Caco-2 (cell line): ENCODE data around the gene LHFPL3. TPM values are rescaled to one million over a fixed set of nuclear protein-coding genes. Genes with fewer than 3 reads are reported as not detected.

Source experiments
- BruUV-seq: library from RNA; stranded (reverse); fragments of 400-500 nt; replicated peaks from 2 replicates; lab custom pipeline; 2021; lab: Mats Ljungman, UMichigan
- CTCF ChIA-PET: fragments of 300-600 bp; sonication (Branson Sonifier 250); formaldehyde crosslinking; loops from one replicate; lab custom pipeline; 2022; ENCODE audit warnings: antibody characterized with exemption; lab: Charles Lee
- POLR2A ChIA-PET: fragments of 300-600 bp; sonication (Branson Sonifier 250); formaldehyde crosslinking; loops from one replicate; lab custom pipeline; 2022; ENCODE audit warnings: antibody characterized with exemption; lab: Charles Lee
- DNase-seq, 2 experiments: peaks; one replicate each; pipeline versions ENCODE4 v3.0.0 to v3.0.0-alpha.2; 2020 to 2022
- H3K27me3 ChIP-seq: replicated peaks from 2 replicates; pipeline ENCODE4 v1.6.0; 2011; ENCODE audit warnings: low read length; ENCODE audit not compliant: control insufficient read depth, insufficient read depth
- H3K36me3 ChIP-seq: 2 replicates; pipeline ENCODE4 v1.5.1; 2011; ENCODE audit warnings: low read length; ENCODE audit not compliant: control insufficient read depth, insufficient read depth
- H3K4me1 ChIP-seq: fragments of 250-450 bp; sonication (Bioruptor Pico); 2 replicates; pipeline ENCODE4 v1.5.1; 2020; ENCODE audit warnings: mild to moderate bottlenecking
- H3K4me3 ChIP-seq: 2 replicates; pipeline ENCODE4 v1.5.1; 2011; ENCODE audit warnings: low read depth, mild to moderate bottlenecking, control low read depth, low read length
- H3K9me3 ChIP-seq: fragments of 250-450 bp; sonication (Bioruptor Pico); 2 replicates; pipeline ENCODE4 v1.5.1; 2020; ENCODE audit warnings: mild to moderate bottlenecking, moderate library complexity
- H3K27ac Mint-ChIP-seq: one replicate; pipeline ENCODE4 v1.8.0; 2022; ENCODE audit warnings: mixed read lengths; ENCODE audit not compliant: unreplicated experiment
- H3K27me3 Mint-ChIP-seq: one replicate; pipeline ENCODE4 v1.8.0; 2022; ENCODE audit warnings: mixed read lengths; ENCODE audit not compliant: insufficient read depth, unreplicated experiment
- H3K36me3 Mint-ChIP-seq: one replicate; pipeline ENCODE4 v1.8.0; 2022; ENCODE audit warnings: mild to moderate bottlenecking, mixed read lengths; ENCODE audit not compliant: insufficient read depth, unreplicated experiment
- H3K4me1 Mint-ChIP-seq: one replicate; pipeline ENCODE4 v1.8.0; 2022; ENCODE audit warnings: low read depth, mixed read lengths; ENCODE audit not compliant: unreplicated experiment
- H3K4me3 Mint-ChIP-seq: one replicate; pipeline ENCODE4 v1.8.0; 2022; ENCODE audit warnings: mild to moderate bottlenecking, moderate library complexity, mixed read lengths; ENCODE audit not compliant: unreplicated experiment
- H3K9me3 Mint-ChIP-seq: one replicate; pipeline ENCODE4 v1.8.0; 2022; ENCODE audit warnings: mixed read lengths; ENCODE audit not compliant: unreplicated experiment
- intact Hi-C: fragments of 100-400 bp; cut with micrococcal nuclease; formaldehyde crosslinking; loops from one replicate; pipeline ENCODE4 v1.10.0; 2022; ENCODE audit not compliant: unreplicated experiment
- total RNA-seq: library from RNA; stranded (reverse); gene quantifications from 2 replicates; pipeline ENCODE4 v1.2.3, GENCODE V29; 2022
- TF ChIP-seq, protein P1 (sequence below), 2 experiments: fragments of 200-600 bp in 1 of 2; IDR thresholded peaks; 1 replicate in 1 of 2; 2 replicates in 1 of 2; pipeline versions ENCODE4 v1.5.1 to v1.8.0; 2011 to 2022; ENCODE audit warnings: antibody characterized with exemption in 1 of 2, control low read depth in 1 of 2, inconsistent platforms in 1 of 2, low read depth in 1 of 2, low read length in 1 of 2, mild to moderate bottlenecking in 1 of 2, moderate library complexity in 1 of 2; ENCODE audit not compliant: insufficient read depth in 1 of 2, severe bottlenecking in 1 of 2, unreplicated experiment in 1 of 2

Gene LHFPL3
- total RNA-seq, 1 experiment from 2014 or later: not detected

- H3K27me3 Mint-ChIP-seq: peaks cover 4% of the 10 kb centered on the region
- H3K4me1 Mint-ChIP-seq: peaks cover 6% of the 10 kb centered on the region
- no peaks in the 10 kb centered on the region for H3K9me3 Mint-ChIP-seq
- Histone ChIP-seq H3K4me3 (no peak overlapping the region), H3K9me3 (no peaks in the 10 kb centered on the region), H3K4me1 (peaks cover 6% of the 10 kb centered on the region; the same call in 1 of the 2 replicates), H3K27me3 (no peaks in the 10 kb centered on the region), H3K36me3 (no peaks in the 10 kb centered on the region)
- DNase-seq: no peak
- no peak overlapping the region for H3K27ac Mint-ChIP-seq
- no peaks in the 10 kb centered on the region for H3K36me3 Mint-ChIP-seq
- ChIA-PET CTCF (no interaction called here), POLR2A (no interaction called here)
- TF ChIP-seq, protein P1, sequence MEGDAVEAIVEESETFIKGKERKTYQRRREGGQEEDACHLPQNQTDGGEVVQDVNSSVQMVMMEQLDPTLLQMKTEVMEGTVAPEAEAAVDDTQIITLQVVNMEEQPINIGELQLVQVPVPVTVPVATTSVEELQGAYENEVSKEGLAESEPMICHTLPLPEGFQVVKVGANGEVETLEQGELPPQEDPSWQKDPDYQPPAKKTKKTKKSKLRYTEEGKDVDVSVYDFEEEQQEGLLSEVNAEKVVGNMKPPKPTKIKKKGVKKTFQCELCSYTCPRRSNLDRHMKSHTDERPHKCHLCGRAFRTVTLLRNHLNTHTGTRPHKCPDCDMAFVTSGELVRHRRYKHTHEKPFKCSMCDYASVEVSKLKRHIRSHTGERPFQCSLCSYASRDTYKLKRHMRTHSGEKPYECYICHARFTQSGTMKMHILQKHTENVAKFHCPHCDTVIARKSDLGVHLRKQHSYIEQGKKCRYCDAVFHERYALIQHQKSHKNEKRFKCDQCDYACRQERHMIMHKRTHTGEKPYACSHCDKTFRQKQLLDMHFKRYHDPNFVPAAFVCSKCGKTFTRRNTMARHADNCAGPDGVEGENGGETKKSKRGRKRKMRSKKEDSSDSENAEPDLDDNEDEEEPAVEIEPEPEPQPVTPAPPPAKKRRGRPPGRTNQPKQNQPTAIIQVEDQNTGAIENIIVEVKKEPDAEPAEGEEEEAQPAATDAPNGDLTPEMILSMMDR (IDR thresholded peaks at IDR 0.05; ENCODE audit: insufficient read depth in 1 of 2, low read depth in 1 of 2, low read length in 1 of 2, severe bottlenecking in 1 of 2, unreplicated experiment in 1 of 2): no peak
- intact Hi-C loops: no loop called here
- H3K4me3 Mint-ChIP-seq: no peak overlapping the region
- BruUV-seq: no TSS peak
Observed at GRCh38 chr7:104482362-104483037, 154.1 kb downstream of the LHFPL3 start.

DNA sequence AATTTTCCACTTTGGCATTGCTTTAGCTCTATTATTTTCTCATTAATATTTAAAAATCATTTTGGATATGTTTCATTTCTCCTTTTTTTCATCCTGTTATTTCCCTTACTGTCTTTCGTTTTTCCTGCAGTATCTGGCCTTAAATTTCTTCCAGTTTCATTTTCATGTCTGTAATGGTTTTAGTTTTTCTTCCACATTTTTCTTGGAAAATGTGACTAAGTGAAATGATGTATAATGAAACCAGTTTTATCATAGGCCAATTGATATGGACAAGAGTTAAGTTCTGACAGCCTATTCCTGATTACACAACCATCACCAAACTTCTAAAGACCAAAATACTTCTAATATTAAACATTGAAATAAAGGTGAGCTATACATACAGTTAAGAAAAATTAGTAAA is 158.5 kb downstream of the LHFPL3 start:
- H3K4me3 ChIP-seq: no peak overlapping the region
- Mint-ChIP-seq H3K4me1 (no peaks in the 10 kb centered on the region), H3K27me3 (peaks cover 3% of the 10 kb centered on the region), H3K36me3 (no peaks in the 10 kb centered on the region), H3K27ac (no peak overlapping the region), H3K4me3 (no peak overlapping the region), H3K9me3 (no peaks in the 10 kb centered on the region)
- no peaks in the 10 kb centered on the region for H3K36me3 ChIP-seq
- no TSS peak for BruUV-seq
- no peaks in the 10 kb centered on the region for H3K9me3 ChIP-seq
- ChIA-PET POLR2A (no interaction called here), CTCF (no interaction called here)
- H3K27me3 ChIP-seq: no peaks in the 10 kb centered on the region
- H3K4me1 ChIP-seq: no peaks in the 10 kb centered on the region
- no peak for DNase-seq
- intact Hi-C loops: no loop called here
- TF ChIP-seq, protein P1 (IDR thresholded peaks at IDR 0.05; ENCODE audit: insufficient read depth in 1 of 2, low read depth in 1 of 2, low read length in 1 of 2, severe bottlenecking in 1 of 2, unreplicated experiment in 1 of 2): no peak

DNA sequence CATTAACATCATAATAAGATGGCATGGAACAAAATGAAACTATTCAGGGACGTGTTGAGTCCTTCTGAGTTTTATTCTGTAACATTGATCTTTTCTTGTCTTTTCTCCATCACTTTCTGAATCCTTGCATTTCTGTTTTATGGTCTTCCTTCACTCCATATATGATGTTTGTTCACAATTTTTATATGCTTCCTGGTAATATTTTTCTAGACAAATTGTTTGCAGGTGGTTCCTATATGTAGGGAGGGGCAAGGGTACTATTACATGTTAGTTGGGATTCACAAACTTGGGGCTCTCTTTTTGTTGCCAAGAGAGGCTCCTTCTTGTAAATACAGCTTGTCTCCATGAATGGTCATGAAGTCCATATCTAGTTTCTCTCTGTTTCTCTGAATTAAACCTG is 159.2 kb downstream of the LHFPL3 start:
- no peaks in the 10 kb centered on the region for H3K9me3 ChIP-seq
- no peaks in the 10 kb centered on the region for H3K4me1 Mint-ChIP-seq
- intact Hi-C loops: no loop called here
- ChIA-PET POLR2A (no interaction called here), CTCF (no interaction called here)
- no peaks in the 10 kb centered on the region for H3K4me1 ChIP-seq
- no peak overlapping the region for H3K27ac Mint-ChIP-seq
- no peaks in the 10 kb centered on the region for H3K9me3 Mint-ChIP-seq
- TF ChIP-seq, protein P1 (IDR thresholded peaks at IDR 0.05; ENCODE audit: insufficient read depth in 1 of 2, low read depth in 1 of 2, low read length in 1 of 2, severe bottlenecking in 1 of 2, unreplicated experiment in 1 of 2): no peak
- DNase-seq: no peak
- no peak overlapping the region for H3K4me3 ChIP-seq
- no peak overlapping the region for H3K4me3 Mint-ChIP-seq
- H3K36me3 ChIP-seq: no peaks in the 10 kb centered on the region
- BruUV-seq: no TSS peak
- H3K27me3 ChIP-seq: no peaks in the 10 kb centered on the region
- H3K36me3 Mint-ChIP-seq: no peaks in the 10 kb centered on the region
- H3K27me3 Mint-ChIP-seq: peaks cover 3% of the 10 kb centered on the region
